GM12891 (cell line): Measurements from ENCODE around the gene LOX.

Experiments used
- DNase-seq: peaks from one replicate; pipeline ENCODE4 v3.0.0; 2011; ENCODE audit warnings: low spot score; ENCODE audit not compliant: insufficient read length
- FAIRE-seq: peaks from 2 replicates; lab custom pipeline; 2011; peaks lifted over from hg19 to GRCh38; lab: Jason Lieb, UNC
- PAX5 ChIP-seq: IDR thresholded peaks from 2 replicates; pipeline ENCODE4 v1.6.1; 2011; ENCODE audit warnings: low read length, moderate library complexity, mild to moderate bottlenecking; ENCODE audit not compliant: insufficient read depth, severe bottlenecking
- POLR2A ChIP-seq: IDR thresholded peaks from 2 replicates; pipeline ENCODE4 v1.6.1; 2011; ENCODE audit warnings: low read depth, low read length, control low read depth
- POLR2AphosphoS5 ChIP-seq: IDR thresholded peaks from 2 replicates; pipeline ENCODE4 v1.6.1; 2011; ENCODE audit warnings: low read depth, low read length, control low read depth
- POU2F2 ChIP-seq: IDR thresholded peaks from 2 replicates; pipeline ENCODE4 v1.6.1; 2011; ENCODE audit warnings: low read depth, mild to moderate bottlenecking, control low read depth, low read length, moderate library complexity
- SPI1 ChIP-seq: IDR thresholded peaks from 2 replicates; pipeline ENCODE4 v1.6.1; 2011; ENCODE audit warnings: low read depth, low read length, control low read depth
- TAF1 ChIP-seq: IDR thresholded peaks from 2 replicates; pipeline ENCODE4 v1.6.1; 2011; ENCODE audit warnings: low read depth, low read length, control low read depth

Gene LOX

GRCh38 chr5:122063836-122064235 is 14.2 kb downstream of the LOX start:
- DNase-seq: no peak
- no peak for TF ChIP-seq POLR2A
- no peak for TF ChIP-seq SPI1
- TF ChIP-seq POU2F2: no peak
- no peak for TF ChIP-seq POLR2AphosphoS5
- no peak for TF ChIP-seq PAX5
- TF ChIP-seq TAF1: no peak
- FAIRE-seq: no peak

- FAIRE-seq (no peak), DNase-seq (no peak)
- no peak for TF ChIP-seq POLR2A
- no peak for TF ChIP-seq SPI1
- TF ChIP-seq POU2F2: no peak
- TF ChIP-seq POLR2AphosphoS5: no peak
- no peak for TF ChIP-seq PAX5
- no peak for TF ChIP-seq TAF1
These were observed 15.9 kb downstream of the LOX start for GRCh38 chr5:122062205-122062604.

- no peak for FAIRE-seq
These were observed 21.1 kb downstream of the LOX start for GRCh38 chr5:122056913-122057312.

GRCh38 chr5:122054266-122054665 is 23.8 kb downstream of the LOX start:
- no peak for FAIRE-seq
- no peak for TF ChIP-seq TAF1
- TF ChIP-seq POLR2AphosphoS5: no peak
- no peak for TF ChIP-seq PAX5
- no peak for DNase-seq

More at GRCh38 chr5:122056913-122057312, 21.1 kb downstream of the LOX start:
- TF ChIP-seq TAF1: no peak
- no peak for TF ChIP-seq POLR2AphosphoS5
- no peak for TF ChIP-seq POLR2A
- no peak for TF ChIP-seq PAX5
- TF ChIP-seq POU2F2: no peak
- no peak for TF ChIP-seq SPI1
- no peak for DNase-seq

- FAIRE-seq (no peak), DNase-seq (no peak)
These were observed 24.6 kb downstream of the LOX start for GRCh38 chr5:122053181-122054109.

GRCh38 chr5:122051569-122051968 is 26.5 kb downstream of the LOX start:
- TF ChIP-seq TAF1: no peak
- no peak for TF ChIP-seq PAX5
- no peak for TF ChIP-seq POU2F2
- no peak for TF ChIP-seq POLR2AphosphoS5
- TF ChIP-seq SPI1: no peak
- no peak for TF ChIP-seq POLR2A
- no peak for FAIRE-seq
- no peak for DNase-seq

More at GRCh38 chr5:122053181-122054109, 24.6 kb downstream of the LOX start:
- no peak for TF ChIP-seq POLR2AphosphoS5
- TF ChIP-seq TAF1: no peak
- no peak for TF ChIP-seq POU2F2
- no peak for TF ChIP-seq POLR2A
- TF ChIP-seq PAX5: no peak
- TF ChIP-seq SPI1: no peak

DNA sequence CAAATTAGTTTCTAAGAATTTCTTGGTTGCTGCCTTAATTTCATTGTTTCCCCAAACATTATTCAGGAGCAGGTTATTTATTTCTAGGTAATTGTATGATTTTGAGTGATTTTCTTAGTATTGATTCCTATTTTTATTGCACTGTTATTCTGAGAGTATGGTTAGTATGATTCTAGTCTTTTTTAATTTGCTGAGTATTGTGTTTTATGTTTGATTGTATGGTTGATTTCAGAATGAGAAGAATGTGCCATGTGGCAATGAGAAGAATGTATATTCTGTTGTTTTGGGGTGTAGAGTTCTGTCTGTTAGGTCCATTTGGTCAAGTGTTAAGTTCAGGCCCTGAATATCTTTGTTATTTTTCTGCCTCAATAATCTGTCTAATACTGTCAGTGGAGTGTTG is 27.1 kb downstream of the LOX start:
- no peak for DNase-seq
- FAIRE-seq: no peak
- TF ChIP-seq POU2F2: no peak
- TF ChIP-seq PAX5: no peak
- TF ChIP-seq TAF1: no peak
- TF ChIP-seq SPI1: no peak
- no peak for TF ChIP-seq POLR2A
- TF ChIP-seq POLR2AphosphoS5: no peak

- TF ChIP-seq PAX5 (no peak), POLR2A (no peak), POLR2AphosphoS5 (no peak), POU2F2 (no peak), TAF1 (no peak), SPI1 (no peak)
- no peak for FAIRE-seq
These were observed 37.3 kb downstream of the LOX start for GRCh38 chr5:122040636-122041302.

GRCh38 chr5:122036326-122036725 is 41.7 kb downstream of the LOX start:
- FAIRE-seq (no peak), DNase-seq (no peak)
- TF ChIP-seq SPI1: no peak
- TF ChIP-seq PAX5: no peak
- no peak for TF ChIP-seq POU2F2
- TF ChIP-seq POLR2A: no peak
- no peak for TF ChIP-seq TAF1
- no peak for TF ChIP-seq POLR2AphosphoS5

More at GRCh38 chr5:122040636-122041302, 37.3 kb downstream of the LOX start:
- DNase-seq: no peak
